D721Med (cell line): Measurements from ENCODE around the gene CDK8.

Experiments used
- DNase-seq: peaks from one replicate; pipeline ENCODE4 v3.0.0; 2011; ENCODE audit warnings: low spot score; ENCODE audit not compliant: insufficient read length
- FAIRE-seq: peaks from 2 replicates; lab custom pipeline; 2011; peaks lifted over from hg19 to GRCh38; lab: Jason Lieb, UNC
- CTCF ChIP-seq: IDR thresholded peaks from 2 replicates; pipeline ENCODE4 v1.5.1; 2012; ENCODE audit warnings: mild to moderate bottlenecking, control low read depth; ENCODE audit not compliant: insufficient read depth; ENCODE audit errors: missing control alignments

The CDK8 gene

GRCh38 chr13:26445092-26445491 lies 191.2 kb downstream of the CDK8 start:
- DNase-seq, result no peak
- peak; percentile 54 for TF ChIP-seq CTCF
- FAIRE-seq, result peak; percentile 85

- TF ChIP-seq CTCF, result no peak
- DNase-seq (no peak), FAIRE-seq (no peak)
Measured at GRCh38 chr13:26446751-26447150, 192.8 kb downstream of the CDK8 start.

GRCh38 chr13:26448032-26448431 lies 194.1 kb downstream of the CDK8 start:
- no peak for TF ChIP-seq CTCF
- FAIRE-seq, result no peak

GRCh38 chr13:26449063-26449848 lies 195.3 kb downstream of the CDK8 start:
- DNase-seq (no peak), FAIRE-seq (no peak)
- TF ChIP-seq CTCF, result no peak

More at GRCh38 chr13:26448032-26448431, 194.1 kb downstream of the CDK8 start:
- no peak for DNase-seq
